Femur (tissue), 1 donor: ENCODE data around the gene C9orf72.
A peak's percentile ranks its signal among the peaks of the same experiment; 100 is the strongest.

Experiments used
- DNase-seq: peaks from one replicate; pipeline ENCODE4 v3.0.0-alpha.2; 2017

The C9orf72 gene

DNA sequence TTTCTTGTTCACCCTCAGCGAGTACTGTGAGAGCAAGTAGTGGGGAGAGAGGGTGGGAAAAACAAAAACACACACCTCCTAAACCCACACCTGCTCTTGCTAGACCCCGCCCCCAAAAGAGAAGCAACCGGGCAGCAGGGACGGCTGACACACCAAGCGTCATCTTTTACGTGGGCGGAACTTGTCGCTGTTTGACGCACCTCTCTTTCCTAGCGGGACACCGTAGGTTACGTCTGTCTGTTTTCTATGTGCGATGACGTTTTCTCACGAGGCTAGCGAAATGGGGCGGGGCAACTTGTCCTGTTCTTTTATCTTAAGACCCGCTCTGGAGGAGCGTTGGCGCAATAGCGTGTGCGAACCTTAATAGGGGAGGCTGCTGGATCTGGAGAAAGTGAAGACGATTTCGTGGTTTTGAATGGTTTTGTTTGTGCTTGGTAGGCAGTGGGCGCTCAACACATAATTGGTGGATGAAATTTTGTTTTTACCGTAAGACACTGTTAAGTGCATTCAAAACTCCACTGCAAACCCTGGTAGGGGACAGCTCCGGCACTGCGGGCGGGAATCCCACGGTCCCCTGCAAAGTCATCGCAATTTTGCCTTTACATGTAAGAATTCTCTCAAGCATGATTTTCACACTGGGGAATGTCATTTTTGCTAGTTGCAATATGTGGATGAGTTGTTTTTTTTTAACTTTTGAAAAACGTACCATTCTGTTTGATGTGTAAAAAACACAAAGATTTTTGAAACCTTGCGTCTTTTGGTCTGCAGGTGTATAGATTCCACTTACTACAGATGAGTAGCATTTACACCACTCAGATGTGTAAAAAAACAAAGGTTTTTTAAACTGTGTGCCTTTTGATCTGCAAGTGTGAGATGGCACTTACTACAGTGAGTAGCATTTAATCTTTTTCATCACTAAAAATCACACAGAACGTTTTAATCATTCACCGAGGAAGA lies 631 bp upstream of the C9orf72 start:
- peak; percentile 95 for DNase-seq

- no peak for DNase-seq
Measured at GRCh38 chr9:27572566-27572917, 739 bp downstream of the C9orf72 start.

- no peak for DNase-seq
Measured at GRCh38 chr9:27572061-27572460, 1.2 kb downstream of the C9orf72 start.

DNA sequence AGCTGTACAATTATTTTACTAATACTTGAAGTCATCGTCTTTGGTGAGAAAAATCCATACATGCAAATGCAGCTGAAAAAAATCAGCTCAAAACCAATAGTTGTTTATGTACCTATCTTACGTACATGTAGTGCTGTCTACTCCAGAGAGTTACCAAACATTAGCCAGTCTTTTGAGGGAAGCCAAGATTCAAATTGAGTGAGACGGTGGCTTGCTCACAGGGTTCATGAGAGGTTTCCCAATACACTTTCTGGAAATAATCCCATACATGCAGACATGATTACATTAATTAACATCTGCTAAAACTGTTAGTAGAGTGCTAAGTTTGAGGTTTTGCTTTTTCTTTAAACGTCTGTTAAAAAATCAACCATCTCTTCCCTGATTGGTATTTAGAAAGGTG lies 2.3 kb downstream of the C9orf72 start:
- no peak for DNase-seq

- no peak for DNase-seq
Measured at GRCh38 chr9:27569406-27569805, 3.9 kb downstream of the C9orf72 start.

GRCh38 chr9:27566118-27566517 lies 7.2 kb downstream of the C9orf72 start:
- DNase-seq, result no peak

DNA sequence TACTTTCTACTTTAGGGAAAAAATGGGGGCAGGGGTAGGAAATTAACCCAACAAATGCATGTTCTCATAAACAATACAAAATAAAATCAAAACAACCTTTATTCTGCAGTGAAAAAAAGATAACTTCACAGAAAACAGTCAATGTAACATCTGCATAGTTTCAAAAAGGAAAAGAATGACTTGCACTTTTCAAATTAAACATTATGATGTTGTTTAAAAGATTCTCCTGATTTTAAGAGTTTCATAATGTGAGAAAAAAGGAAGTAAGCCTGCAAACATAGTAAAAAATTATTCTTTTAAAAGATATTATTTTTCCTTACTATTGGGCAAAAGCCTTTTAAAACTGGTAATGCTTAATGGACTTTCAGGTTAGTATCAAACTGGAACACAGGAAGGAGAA lies 7.6 kb downstream of the C9orf72 start:
- no peak for DNase-seq

DNA sequence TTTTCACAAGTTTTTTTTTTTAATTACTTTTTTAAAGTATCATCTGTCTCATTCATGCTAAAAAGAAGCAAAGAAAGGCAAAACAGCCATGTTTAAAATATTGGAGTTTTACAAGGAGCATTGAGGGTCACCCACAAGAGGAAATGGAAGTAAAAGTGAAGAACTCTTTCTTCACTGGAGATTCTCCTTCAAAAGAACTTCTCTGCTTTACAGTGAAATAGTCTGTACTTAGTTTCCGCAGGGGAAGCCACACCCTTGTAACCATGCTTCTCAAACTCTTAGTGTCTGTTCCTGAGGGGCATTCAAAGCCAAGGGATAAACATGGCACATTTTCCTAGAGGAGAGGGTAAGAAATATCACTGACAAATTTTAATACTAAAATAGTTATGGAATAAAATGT lies 8.6 kb downstream of the C9orf72 start:
- no peak for DNase-seq

GRCh38 chr9:27563738-27564430 lies 9.4 kb downstream of the C9orf72 start:
- DNase-seq, result no peak

GRCh38 chr9:27561685-27562084 lies 11.6 kb downstream of the C9orf72 start:
- DNase-seq, result no peak

DNA sequence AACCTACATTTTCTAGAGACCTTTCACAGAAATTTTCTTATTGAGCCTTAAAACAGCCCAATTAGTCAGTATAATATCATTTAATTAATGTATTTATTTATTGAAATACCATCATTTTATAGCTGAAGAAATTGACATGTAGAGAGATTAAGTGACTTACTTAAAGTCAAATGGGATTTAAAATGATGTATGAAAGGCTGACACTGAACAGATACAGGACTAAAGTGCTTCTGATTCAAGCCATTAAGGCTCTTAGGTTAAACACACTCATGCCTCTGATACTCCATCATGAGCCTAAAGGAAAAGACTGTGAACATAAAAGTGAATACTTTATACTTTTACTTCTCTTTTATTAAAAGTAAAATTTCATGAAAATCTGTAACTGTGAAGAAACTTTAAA lies 12.8 kb downstream of the C9orf72 start:
- DNase-seq, result no peak

DNA sequence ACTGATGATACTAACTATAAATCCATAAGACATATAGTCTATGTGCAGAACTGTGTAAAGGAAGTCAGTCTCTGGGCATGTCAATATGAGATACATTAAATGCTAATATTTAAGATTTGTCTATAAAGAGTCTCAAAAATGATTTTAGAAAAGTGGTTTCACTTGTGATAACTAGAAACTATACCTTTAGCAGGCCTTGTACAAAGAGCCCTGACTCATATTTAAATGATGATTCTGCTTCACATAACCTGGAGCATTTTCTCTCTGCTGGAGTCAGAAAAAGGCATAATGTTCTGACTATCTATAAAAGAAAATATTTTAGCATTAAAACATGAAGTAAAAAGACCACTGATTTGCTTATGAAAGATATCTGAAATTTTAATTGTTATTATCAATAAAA lies 15.0 kb downstream of the C9orf72 start:
- no peak for DNase-seq

GRCh38 chr9:27556470-27556869 lies 16.8 kb downstream of the C9orf72 start:
- DNase-seq, result no peak

- DNase-seq, result no peak
Measured at GRCh38 chr9:27554712-27555111, 18.6 kb downstream of the C9orf72 start.

- DNase-seq, result no peak
Measured at GRCh38 chr9:27549196-27549755, 24.0 kb downstream of the C9orf72 start.

DNA sequence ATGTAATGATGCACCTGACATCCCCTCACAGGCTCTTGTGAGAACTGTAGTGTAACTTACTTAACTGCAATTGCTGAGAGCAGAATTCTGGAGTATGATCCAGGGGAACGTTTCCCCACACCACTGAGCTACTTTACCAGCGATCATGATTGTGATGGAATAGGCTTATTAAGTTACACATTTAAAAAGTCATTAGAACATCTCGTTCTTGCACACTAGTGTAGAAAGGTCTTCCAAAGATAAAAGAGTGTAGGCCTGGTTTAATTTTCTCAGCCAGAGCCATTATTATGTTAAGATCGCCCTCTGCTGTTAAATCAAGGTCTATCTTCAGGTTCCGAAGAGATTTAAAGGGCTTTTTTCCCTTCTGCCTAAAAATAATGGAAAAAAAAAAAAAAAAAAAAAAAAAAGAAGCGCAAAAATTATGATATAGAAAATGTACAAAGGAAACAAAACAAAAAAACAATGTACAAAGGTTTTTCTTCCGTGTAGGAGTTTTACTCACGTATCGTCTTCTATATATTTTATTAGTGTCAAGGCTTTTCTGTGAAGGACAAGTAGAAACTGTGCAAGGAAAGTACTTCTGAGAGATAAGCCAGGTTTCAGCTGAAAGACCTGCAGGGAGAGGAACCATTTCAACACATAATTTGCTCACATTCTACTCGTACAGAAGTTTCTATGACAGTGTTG lies 25.1 kb downstream of the C9orf72 start:
- no peak for DNase-seq

DNA sequence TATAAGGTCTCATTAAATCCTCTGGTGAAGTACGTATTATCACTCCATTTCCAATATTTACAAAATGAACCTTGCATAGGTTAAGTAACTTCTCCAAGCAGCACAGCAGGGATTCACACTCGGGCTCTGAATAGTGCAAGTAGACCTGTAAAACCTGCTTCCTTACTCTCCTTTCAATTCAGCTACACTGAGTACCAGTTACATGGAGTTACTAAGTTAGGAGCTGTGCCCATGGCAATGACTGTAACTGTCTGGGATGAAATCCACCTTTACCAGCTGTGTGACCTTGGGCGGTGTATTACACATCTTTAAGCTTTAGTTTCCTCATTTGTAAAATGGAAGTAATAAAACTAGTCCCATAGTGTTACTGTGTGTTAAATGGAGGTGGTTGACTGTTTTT lies 27.8 kb downstream of the C9orf72 start:
- DNase-seq, result no peak

DNA sequence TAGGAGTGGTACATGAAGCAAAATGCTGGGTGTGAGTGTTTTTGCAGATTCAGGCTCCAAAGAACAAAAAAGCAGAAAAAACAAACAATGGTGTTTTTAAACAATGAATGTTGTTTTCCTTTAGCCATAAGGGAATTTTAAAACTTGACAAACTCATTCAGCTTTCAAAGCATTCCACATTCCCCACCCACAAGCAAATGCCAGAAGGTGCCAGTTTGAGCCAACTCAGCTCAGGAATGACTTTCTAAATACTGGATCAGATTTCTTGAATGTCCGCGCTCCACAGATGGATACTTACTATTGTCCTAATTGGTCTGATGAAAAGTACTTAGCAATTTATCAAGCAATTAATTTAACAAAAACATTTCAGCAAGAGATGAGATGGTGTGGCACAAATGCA lies 30.8 kb downstream of the C9orf72 start:
- no peak for DNase-seq

DNA sequence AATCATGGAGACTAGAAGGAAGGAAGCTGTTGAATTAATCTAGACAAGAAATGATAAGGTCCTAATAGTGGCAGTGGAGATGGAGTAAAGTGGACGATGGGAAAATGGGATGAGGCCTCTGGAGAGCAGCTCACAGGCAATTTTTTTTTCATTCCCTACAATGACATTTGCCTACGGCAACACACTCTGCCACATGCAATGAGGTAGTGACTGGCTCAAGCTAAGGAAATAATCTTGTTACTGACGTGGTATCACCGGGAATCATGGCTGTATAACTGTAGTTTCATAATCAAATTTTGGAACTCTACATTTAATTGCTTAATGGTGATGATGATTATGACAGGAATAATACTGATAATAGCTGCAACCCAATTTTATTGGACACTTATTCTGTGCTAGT lies 31.5 kb downstream of the C9orf72 start:
- no peak for DNase-seq

DNA sequence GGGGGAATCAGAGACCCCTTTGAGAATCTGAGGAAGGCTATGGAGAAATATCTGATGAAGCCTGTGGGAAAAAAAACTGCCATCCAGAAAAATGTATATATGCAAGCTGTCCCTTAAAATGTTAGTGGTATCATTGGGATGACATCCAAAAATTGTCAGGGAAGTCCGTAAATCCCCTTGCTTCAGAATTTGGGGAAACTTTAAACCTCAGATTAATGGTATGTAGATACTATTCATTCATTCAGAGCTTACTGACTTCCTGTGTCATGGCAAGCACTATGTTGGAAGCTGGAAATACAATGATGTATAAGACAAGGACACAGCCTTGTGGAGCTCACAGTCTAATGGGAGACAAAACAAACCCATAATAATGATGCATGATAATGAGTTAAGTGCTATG lies 32.8 kb downstream of the C9orf72 start:
- no peak for DNase-seq

- peak; percentile 37 for DNase-seq
Measured at GRCh38 chr9:27539479-27540441, 33.5 kb downstream of the C9orf72 start.

DNA sequence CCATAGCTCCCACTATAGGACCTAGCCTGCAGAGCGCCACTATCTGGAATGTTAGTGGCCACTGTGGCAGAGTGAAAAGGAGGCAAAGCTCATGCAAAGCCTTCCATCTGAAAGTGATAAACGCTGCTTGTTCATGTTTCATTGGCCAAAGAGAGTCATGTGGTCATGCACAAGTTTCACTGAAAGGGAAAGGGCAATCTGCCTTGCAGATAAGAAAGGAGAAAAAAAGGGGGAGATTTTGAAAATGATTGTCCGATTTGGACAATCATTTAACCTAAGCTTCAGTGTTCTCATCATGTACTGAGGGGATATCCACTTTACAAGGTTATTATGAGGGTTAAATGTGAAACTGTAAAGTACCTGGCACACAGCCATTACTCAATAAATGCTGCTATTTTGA lies 34.6 kb downstream of the C9orf72 start:
- no peak for DNase-seq
